PC-9 (cell line): ENCODE data around the gene ZNF236.

Experiments used
- EZH2 ChIP-seq: fragments of 200-600 bp; sonication (generic); IDR thresholded peaks from 2 replicates; pipeline ENCODE4 v1.8.0; 2017; ENCODE audit warnings: antibody characterized with exemption, low read depth
- TF ChIP-seq, protein P1 (sequence below): fragments of 200-600 bp; sonication (generic); conservative IDR thresholded peaks from 2 replicates; pipeline ENCODE4 v1.6.1; 2017; ENCODE audit warnings: mixed run types, antibody characterized with exemption, mild to moderate bottlenecking, moderate library complexity

DNA sequence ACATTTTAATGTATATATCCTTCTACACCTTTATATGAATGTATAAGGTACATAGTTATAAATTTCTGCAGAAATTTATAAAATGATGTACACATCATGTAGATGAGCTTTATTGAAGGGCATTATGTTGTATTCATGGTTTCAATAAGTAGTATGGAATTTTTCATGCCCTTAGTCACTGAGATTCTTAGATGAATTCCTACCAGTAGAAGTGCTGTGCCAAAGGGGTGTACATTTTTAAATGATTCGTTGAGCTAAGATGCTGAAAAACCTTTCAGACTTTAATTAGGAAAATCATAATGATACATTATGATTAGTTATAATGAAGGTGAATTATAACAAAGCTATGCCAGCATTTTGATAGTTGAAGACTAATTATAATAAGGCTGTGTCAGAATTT lies 115.2 kb downstream of the ZNF236 start:
- TF ChIP-seq, protein P1, sequence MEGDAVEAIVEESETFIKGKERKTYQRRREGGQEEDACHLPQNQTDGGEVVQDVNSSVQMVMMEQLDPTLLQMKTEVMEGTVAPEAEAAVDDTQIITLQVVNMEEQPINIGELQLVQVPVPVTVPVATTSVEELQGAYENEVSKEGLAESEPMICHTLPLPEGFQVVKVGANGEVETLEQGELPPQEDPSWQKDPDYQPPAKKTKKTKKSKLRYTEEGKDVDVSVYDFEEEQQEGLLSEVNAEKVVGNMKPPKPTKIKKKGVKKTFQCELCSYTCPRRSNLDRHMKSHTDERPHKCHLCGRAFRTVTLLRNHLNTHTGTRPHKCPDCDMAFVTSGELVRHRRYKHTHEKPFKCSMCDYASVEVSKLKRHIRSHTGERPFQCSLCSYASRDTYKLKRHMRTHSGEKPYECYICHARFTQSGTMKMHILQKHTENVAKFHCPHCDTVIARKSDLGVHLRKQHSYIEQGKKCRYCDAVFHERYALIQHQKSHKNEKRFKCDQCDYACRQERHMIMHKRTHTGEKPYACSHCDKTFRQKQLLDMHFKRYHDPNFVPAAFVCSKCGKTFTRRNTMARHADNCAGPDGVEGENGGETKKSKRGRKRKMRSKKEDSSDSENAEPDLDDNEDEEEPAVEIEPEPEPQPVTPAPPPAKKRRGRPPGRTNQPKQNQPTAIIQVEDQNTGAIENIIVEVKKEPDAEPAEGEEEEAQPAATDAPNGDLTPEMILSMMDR, result no peak
- TF ChIP-seq EZH2, result no peak
